Measurements from ENCODE around the gene MOGAT3.

DNA sequence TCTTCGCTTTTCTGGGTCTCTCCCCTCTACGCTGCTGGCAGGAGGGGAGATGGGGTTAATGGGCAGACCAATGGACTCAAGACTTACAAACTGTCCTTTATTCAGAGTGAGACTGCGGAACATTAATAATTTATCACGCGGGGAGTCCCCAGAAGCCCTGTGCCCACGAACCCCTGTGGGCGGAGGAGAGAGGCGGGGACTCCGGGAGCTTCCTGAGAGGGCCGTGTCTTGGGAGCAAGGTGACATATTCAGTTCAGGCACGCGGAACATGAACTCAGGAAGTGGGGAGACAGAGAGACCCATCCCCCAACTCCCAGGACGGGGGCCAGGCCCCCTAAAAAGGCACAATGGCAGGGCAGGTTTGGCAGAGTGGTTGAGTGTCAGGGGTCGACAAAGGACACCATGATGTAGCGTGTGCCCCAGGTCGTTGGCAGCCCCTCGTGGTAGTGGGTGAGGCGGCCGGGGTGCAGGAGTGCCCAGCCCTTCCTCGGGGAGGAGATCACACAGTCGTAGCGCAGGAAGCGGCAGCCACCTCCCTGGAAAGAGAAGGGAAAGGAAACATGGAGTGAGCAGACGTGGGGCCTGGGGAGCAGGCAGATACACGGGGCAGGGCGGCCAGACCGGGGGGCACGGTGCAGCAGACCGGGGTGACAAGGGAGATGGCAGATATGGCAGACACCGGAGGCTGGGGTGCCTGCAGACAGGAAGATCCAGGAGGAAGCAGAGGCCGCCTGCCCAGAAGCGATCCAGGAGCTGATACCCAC lies 5.2 kb upstream of the MOGAT3 start:
- TF ChIP-seq, protein P1, sequence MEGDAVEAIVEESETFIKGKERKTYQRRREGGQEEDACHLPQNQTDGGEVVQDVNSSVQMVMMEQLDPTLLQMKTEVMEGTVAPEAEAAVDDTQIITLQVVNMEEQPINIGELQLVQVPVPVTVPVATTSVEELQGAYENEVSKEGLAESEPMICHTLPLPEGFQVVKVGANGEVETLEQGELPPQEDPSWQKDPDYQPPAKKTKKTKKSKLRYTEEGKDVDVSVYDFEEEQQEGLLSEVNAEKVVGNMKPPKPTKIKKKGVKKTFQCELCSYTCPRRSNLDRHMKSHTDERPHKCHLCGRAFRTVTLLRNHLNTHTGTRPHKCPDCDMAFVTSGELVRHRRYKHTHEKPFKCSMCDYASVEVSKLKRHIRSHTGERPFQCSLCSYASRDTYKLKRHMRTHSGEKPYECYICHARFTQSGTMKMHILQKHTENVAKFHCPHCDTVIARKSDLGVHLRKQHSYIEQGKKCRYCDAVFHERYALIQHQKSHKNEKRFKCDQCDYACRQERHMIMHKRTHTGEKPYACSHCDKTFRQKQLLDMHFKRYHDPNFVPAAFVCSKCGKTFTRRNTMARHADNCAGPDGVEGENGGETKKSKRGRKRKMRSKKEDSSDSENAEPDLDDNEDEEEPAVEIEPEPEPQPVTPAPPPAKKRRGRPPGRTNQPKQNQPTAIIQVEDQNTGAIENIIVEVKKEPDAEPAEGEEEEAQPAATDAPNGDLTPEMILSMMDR (IDR thresholded peaks at IDR 0.05) = no peak
- TF ChIP-seq ZFX (IDR thresholded peaks at IDR 0.05; ENCODE audit: borderline replicate concordance) = no peak
